Breast epithelium (tissue), 4 donors: ENCODE results near the gene KCNG2. TPM values are rescaled to one million over a fixed set of nuclear protein-coding genes. Genes with fewer than 3 reads are reported as not detected.

Experiments used
- DNase-seq, 2 donors: peaks; one replicate each; pipeline ENCODE4 v3.0.0-alpha.2; 2019; ENCODE audit warnings: low spot score in 2 of 2
- H3K27ac ChIP-seq, 2 donors: fragments of 200-600 bp; sonication (generic) in 1 of 2; one replicate each; pipeline ENCODE4 v1.5.1; 2016 to 2019; ENCODE audit warnings: mild to moderate bottlenecking in 1 of 2
- H3K27me3 ChIP-seq, 2 donors: fragments of 200-600 bp; sonication (generic) in 1 of 2; one replicate each; pipeline versions ENCODE4 v1.5.1 to v1.6.0; 2017 to 2019; ENCODE audit warnings: control low read depth in 1 of 2, mild to moderate bottlenecking in 1 of 2
- H3K36me3 ChIP-seq: fragments of 200-600 bp; one replicate; pipeline ENCODE4 v1.5.1; 2019
- H3K4me1 ChIP-seq, 2 donors: fragments of 200-600 bp; sonication (generic); one replicate each; pipeline ENCODE4 v1.5.1; 2016 to 2019; ENCODE audit warnings: control low read depth in 1 of 2
- H3K4me3 ChIP-seq, 3 donors: fragments of 200-600 bp; sonication (generic); 1 replicate in 2 of 3; 2 replicates in 1 of 3; pipeline ENCODE4 v1.5.1; 2016 to 2019; ENCODE audit warnings: mild to moderate bottlenecking in 3 of 3, moderate library complexity in 2 of 3
- H3K9me3 ChIP-seq, 2 donors: fragments of 200-600 bp; sonication (generic) in 1 of 2; one replicate each; pipeline ENCODE4 v1.5.1; 2016 to 2019; ENCODE audit warnings: control low read depth in 1 of 2
- CTCF ChIP-seq, 3 donors: fragments of 450-650 bp; IDR thresholded peaks; one replicate each; pipeline ENCODE4 v1.5.1; 2016 to 2017; ENCODE audit warnings: antibody characterized with exemption in 3 of 3, mild to moderate bottlenecking in 3 of 3, moderate library complexity in 3 of 3
- POLR2A ChIP-seq: fragments of 450-650 bp; IDR thresholded peaks from one replicate; pipeline ENCODE4 v1.6.1; 2016; ENCODE audit warnings: antibody characterized with exemption, mild to moderate bottlenecking, moderate library complexity
- POLR2AphosphoS5 ChIP-seq, 3 donors: sonication (generic); formaldehyde crosslinking; IDR thresholded peaks; one replicate each; pipeline ENCODE4 v1.6.1; 2017; ENCODE audit warnings: antibody characterized with exemption in 3 of 3
- intact Hi-C: fragments of 100-400 bp; cut with DNase I; formaldehyde crosslinking; loops from one replicate; pipeline ENCODE4 v1.15.1; 2023; ENCODE audit warnings: low total_unique reads
- total RNA-seq, 3 donors: library from RNA; depleted of rRNA; stranded (reverse); fragments of >200 nt; gene quantifications; one replicate each; pipeline ENCODE4 v1.1.0, GENCODE V29; 2016

Gene KCNG2
- total RNA-seq, 3 donors from 2014 or later = 0.32 to 1.6 (median 0.66) TPM

DNA sequence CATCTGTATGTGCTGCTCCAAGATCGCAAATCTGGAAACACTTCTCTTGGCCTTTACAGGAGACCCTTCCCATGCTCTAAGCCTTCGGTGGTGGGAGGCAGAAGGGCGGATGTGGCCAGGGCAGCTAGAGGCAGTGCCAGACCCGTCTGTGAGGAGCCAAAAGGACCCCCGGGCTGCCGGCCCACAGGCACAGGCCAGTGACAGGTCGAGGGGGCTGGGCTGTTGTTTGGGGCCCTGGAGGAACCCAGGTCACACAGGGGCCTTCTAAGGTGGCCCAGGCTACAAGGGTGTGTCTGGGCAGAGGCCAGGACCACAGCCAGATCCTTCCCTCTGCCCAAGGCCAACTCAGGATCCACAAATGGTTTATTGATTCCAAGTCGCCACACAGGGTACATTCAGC, 104.3 kb downstream of the KCNG2 start:
- no peaks in the 10 kb centered on the region for H3K4me1 ChIP-seq
- no peak for TF ChIP-seq POLR2A
- TF ChIP-seq CTCF (IDR thresholded peaks at IDR 0.05) = no peak
- no peak overlapping the region for H3K4me3 ChIP-seq
- no peaks in the 10 kb centered on the region for H3K36me3 ChIP-seq
- intact Hi-C loops = no loop called here
- H3K27me3 ChIP-seq = no peaks in the 10 kb centered on the region
- no peak for DNase-seq
- H3K27ac ChIP-seq = no peak overlapping the region
- peaks cover 14 to 64% of the 10 kb centered on the region in 2 donors for H3K9me3 ChIP-seq

DNA sequence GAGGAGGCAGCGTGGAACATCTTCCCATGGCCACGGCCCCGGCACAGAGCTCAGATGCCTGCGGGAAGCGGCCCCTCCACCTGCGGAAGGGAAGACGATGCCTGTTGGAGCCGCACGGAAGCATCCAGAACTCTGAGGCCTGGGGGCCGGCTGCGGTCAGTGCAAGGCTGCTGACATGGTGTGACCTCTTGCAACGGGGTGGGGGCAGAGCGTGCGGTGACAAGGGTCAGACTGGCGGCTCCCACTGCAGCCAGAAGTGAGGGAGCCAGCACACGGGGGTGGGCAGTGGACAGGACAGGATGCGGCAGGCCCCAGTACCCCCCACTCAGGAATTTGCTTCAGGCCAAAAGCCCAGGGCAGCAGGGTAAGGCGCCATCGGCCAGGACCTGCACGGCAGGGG, 104.9 kb downstream of the KCNG2 start:
- H3K9me3 ChIP-seq = peaks cover 14 to 62% of the 10 kb centered on the region in 2 donors
- no peaks in the 10 kb centered on the region for H3K36me3 ChIP-seq
- H3K27ac ChIP-seq = no peak overlapping the region
- H3K27me3 ChIP-seq = no peaks in the 10 kb centered on the region
- intact Hi-C loops = no loop called here
- no peak for DNase-seq
- TF ChIP-seq POLR2A = no peak
- no peak for TF ChIP-seq POLR2AphosphoS5 (IDR thresholded peaks at IDR 0.05)
- TF ChIP-seq CTCF (IDR thresholded peaks at IDR 0.05) = no peak
- H3K4me1 ChIP-seq = no peaks in the 10 kb centered on the region
- no peak overlapping the region for H3K4me3 ChIP-seq

GRCh38 chr18:79903071-79903635, 105.4 kb downstream of the KCNG2 start:
- Histone ChIP-seq H3K36me3 (no peaks in the 10 kb centered on the region), H3K27me3 (no peaks in the 10 kb centered on the region), H3K4me1 (no peaks in the 10 kb centered on the region), H3K4me3 (no peak overlapping the region), H3K27ac (no peak overlapping the region), H3K9me3 (peaks cover 14 to 57% of the 10 kb centered on the region in 2 donors)
- no peak for DNase-seq
- intact Hi-C loops = no loop called here
- TF ChIP-seq POLR2AphosphoS5 (IDR thresholded peaks at IDR 0.05) (no peak), CTCF (IDR thresholded peaks at IDR 0.05) (no peak), POLR2A (no peak)

DNA sequence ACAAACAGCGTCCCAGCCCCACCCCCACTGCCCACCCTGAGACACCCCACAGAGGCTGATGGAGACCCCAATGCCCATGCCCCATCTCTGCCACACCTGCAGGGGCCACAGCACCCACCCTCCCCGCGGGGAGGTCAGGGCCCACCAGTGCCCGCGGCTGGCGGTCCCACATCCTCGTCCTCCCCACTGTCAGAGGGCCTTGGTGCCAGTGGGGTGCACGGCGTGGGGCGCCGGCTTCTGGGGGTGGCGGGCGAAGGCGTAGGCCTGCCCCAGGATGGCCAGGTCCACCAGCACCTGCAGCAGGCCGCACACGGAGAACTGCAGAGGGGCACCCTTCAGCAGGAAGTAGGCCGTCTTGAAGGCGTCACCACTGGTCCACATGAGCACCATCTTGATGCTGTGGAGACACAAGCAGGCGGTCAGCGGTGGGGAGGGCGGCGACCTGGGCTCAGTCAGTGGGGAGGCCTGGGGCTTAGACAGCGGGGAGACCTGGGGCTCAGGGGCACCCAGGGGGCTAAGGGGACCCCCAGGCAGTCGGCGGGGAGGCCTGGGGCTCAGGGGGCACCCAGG, 106.1 kb downstream of the KCNG2 start:
- Histone ChIP-seq H3K36me3 (no peaks in the 10 kb centered on the region), H3K27me3 (no peaks in the 10 kb centered on the region), H3K4me3 (no peak overlapping the region), H3K9me3 (peaks cover 11 to 50% of the 10 kb centered on the region in 2 donors), H3K4me1 (no peaks in the 10 kb centered on the region), H3K27ac (peak overlapping the region in 1 of 2 donors; percentile 61)
- TF ChIP-seq POLR2AphosphoS5 (IDR thresholded peaks at IDR 0.05) = no peak
- no peak for TF ChIP-seq POLR2A
- no peak for TF ChIP-seq CTCF (IDR thresholded peaks at IDR 0.05)
- peak in 1 of 2 donors; percentile 14 for DNase-seq
- intact Hi-C loops = no loop called here

DNA sequence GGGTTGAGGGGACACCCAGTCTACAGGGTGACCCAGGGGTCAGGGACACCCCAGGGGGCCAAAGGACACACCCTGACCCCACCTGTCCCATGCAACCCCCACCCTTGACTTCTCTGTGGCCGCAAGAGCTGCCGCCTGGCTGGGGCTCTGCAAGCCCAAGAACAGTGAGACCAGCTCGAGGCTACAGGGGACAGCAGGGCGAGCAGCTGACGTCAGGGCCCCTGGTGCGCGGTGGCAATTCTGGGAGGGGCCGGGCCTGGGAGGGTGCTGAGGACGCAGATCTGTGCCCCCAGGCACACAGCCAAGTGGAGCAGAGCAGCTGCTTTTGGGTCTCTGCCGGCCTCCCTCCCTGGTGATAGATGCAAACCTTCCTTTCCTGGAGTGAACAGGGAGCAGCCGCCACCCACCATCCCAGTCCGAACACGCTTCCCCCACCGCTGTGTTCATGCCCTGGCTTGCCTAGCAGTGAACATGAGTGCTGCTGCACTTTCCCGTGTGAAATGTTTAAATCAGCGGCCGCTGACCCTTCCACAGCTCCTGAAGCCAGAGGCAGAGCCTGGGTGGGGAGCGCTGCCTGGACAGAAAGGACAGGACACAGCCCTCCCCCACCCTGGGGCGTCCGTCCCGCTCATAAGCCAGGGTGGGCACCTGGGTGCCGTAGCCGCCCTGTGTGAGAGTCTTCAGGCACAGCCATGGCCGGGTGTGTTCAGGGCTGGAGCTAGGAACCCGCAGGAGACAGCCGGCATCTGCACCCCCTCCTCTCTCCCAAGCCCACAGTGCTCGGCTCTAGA, 106.8 kb downstream of the KCNG2 start:
- Histone ChIP-seq H3K27me3 (no peaks in the 10 kb centered on the region), H3K9me3 (peaks cover 4 to 43% of the 10 kb centered on the region in 2 donors), H3K36me3 (no peaks in the 10 kb centered on the region), H3K27ac (peak overlapping the region in 1 of 2 donors; percentile 61), H3K4me1 (no peaks in the 10 kb centered on the region), H3K4me3 (no peak overlapping the region)
- no peak for TF ChIP-seq CTCF (IDR thresholded peaks at IDR 0.05)
- no peak for TF ChIP-seq POLR2A
- TF ChIP-seq POLR2AphosphoS5 (IDR thresholded peaks at IDR 0.05) = no peak
- intact Hi-C loops = no loop called here
- DNase-seq = no peak
